Amniotic stem cell (primary cell): ENCODE data around the gene KHSRP.
"Not testable (repeated sequence)": the region's sequence is repeated elsewhere in the genome, so short reads cannot be mapped to it uniquely, and the experiment has no call there.

Experiments used
- DNase-seq: peaks from one replicate; lab custom pipeline; 2025; lab: John Stamatoyannopoulos, UW

KHSRP gene

GRCh38 chr19:6417713-6418561, 6.7 kb downstream of the KHSRP start:
- DNase-seq = no peak

DNA sequence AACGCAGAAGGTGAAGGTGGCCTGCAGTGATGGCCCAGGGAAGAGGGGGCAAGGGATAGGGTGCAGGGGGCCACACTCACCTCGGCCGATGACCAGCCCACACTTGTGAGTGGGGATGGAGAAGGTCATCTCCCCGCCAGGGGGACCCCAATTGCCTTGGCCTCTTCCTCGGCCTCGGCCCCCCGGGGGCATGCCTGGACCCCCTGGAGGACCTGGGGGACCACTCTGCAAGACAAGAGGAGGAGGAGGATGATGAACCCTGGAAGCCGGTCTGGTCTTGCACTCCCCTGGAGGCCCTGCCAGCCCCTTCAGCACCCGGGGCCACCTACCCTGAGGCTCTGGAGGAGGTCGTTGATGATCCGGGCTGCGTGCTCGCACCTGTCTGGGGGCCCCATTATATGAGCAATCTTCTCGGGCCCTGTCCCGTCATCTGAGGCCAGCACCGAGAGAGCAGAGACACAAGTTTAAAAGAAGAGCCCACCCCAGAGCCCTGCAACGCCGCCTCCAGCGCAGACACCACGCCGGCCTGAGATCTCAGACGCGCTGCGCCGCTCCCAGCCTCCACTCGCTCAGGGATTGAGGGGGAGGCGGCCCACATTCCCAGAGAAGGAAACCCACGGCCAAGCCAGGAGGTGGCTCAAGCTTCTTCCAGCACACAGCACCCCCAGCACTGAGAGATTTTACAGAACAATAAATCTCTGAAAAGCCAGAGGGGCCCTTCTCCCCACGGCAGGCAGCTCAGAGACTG, 7.8 kb downstream of the KHSRP start:
- no peak for DNase-seq

DNA sequence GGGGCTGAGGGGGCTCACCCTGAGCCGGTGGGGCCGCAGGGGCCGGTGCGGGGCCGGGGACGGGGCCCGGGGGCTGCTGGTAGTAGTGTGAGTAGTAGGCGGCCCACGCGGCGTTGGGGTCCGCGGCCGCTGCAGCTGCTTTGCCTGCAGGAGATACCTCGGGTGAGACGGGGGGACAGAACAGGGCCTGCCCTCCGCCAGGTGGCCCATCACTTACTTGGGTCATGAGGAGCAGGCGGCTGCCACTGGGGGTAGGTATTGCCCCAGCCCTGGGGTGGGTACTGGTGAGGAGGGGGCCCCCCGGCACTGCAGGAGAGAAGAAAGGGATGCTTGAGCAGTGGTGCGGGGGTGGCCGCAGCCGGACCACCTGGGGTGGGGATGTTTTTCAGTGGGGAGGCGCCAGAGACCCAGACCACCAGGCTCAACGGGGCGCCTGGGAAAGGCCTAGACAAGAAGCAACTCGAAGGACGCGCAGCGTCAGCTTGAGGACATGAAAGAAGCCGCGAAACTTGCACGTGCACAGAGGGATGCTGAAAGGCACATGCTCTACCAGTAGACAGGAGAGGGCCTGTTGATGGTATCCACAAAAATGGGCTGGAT, 8.9 kb downstream of the KHSRP start:
- no peak for DNase-seq

DNA sequence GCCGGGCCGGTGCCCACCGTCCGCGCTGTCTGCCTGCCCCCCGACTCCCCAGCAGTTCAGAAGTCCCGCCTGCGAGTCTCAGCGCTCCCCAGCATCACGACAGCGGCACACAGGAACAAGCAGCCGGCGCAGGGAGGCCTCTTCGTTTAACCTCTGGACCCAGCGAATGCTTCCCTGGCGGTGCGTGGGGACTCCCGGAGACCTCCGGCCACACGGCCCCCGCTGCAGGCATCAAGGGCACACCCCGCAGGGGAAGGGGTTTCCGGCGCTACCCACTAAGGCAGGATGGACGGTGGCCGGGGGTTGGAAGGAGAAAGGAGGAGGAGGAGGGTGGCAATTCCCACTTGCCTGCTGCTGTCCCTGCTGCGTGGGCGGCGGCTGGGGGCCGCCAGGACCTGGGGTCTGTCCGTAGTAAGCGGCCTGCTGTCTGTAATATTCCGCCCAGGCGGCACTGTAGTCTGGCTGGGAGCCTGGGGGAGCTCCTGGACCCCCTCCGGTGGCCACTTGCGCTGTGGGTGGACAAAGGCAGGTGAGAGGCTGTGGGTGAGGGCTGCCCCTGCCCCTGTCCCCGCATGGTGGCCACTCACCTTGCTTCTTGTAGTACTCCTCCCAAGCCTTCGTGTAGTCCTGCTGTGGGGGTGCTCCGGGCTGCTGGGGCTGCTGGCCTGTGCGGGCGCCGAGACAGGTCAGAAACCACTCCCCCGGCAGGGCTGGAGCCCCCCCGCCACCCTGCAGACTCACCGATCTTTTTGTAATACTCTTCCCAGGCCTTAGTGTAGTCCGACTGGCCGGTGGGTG, 9.6 kb downstream of the KHSRP start:
- no peak for DNase-seq

DNA sequence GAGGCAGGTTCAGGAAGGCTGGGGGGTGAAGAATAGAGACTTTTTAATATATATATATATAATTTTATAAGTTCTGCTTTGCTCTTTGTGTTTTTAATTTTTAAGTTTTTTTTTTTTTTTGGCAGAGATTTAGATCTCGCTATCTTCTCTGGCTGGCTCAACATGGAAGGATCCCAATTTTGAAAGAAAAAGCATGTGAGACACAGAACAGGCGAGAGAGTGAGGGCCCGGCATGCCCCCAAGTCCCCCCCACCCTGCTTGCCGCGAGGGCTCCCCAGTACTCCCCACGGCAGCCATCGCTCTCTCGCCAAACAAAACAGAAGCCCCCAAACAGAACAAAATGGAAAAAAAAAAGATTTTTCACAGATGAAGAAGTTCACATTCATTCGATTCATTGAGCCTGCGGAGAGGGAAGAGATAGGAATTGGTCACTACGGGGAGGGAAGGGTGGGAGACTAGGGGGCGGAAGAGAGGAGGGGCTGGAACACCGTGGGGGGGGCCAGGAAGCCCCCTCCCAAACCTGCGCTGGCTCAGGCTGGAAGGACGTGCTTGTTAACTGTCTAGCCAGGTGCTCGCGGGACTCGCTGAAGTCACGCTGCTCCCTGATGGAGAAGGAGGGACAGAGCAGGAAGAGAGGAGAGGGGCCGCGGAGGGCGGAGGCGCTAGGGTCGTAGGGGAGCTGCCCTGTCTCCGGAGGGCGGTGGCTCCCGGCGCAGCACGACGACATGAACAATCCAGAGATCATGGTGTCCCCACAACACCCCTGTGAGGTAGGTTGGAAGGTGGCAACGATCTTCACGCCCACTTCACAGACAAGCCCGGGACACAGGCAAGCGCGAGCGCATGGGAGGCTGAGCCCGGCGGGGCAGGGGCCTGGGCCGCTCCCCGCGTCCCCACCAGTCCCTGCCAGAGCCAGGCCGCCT, 10.6 kb downstream of the KHSRP start:
- no peak for DNase-seq

DNA sequence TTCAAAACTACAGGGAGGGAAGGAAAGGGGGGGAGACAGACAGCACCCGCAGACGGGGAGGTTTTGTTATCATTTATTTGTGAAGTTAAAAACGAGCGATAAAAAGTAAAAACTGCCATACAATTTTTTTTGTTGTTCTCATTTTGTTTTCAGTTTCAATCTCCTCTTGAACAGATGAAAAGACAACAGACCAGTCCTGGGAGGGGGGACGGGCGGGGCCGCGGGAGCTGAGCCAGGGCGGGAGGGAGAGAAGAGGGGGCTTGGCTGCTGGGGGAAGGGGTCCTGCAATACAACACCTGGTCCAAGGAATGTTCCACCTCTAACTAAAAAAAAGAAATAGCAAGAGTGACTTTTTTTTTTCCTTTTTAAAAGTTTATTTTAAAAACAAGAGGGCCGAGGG, 11.3 kb downstream of the KHSRP start:
- DNase-seq = no peak

DNA sequence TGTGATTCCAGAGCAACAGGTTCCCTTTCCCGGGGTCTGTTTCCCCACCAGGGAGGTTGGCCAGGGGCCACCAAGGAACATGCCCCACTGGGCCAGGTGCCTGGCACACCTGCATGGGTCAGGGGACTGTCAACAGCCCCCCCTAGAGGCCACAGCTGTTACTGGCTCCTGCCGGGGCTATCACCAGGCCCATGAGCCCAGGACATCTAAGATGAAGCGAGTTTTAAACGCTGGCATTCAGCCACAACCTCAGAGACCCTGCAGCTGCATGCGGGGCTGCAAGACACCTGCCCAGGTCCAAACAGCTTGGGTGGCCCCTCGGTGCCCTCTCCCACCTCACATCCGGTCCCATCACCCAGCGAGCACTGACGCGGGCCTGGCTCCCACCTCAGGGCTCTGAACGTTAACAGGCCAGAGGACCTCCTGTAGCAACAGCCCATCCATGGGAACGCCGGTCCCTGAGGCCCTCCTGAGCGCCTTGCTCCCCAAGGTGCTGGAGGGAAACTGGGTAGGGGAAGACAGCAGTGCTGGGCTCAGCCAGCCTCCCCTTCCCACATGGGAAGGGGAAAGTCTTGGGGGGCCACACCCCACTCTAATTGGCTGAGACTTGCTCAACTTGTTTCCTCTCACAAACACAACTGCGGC, 12.0 kb downstream of the KHSRP start:
- DNase-seq = no peak

GRCh38 chr19:6412061-6412446, 12.6 kb downstream of the KHSRP start:
- DNase-seq = no peak

GRCh38 chr19:6409346-6409745, 15.3 kb downstream of the KHSRP start:
- DNase-seq = no peak

DNA sequence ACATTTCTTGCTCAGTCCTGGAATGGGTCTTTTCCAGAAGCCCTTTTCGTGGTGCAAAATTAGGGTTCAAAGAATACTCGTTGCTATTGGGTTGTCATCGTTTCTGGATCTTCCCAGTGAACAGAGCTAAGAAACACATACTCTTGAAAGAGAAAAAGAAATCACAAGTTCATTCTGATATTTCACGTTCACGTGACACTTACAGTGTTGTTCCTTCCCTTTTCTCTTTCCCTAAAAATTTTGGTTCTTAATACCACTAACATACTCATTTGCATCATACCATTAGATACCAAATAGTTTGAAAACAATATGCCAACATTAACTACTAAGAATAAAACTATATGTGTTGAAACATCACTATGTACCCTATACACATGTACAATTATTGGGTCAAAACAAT, 18.2 kb downstream of the KHSRP start:
- no peak for DNase-seq

DNA sequence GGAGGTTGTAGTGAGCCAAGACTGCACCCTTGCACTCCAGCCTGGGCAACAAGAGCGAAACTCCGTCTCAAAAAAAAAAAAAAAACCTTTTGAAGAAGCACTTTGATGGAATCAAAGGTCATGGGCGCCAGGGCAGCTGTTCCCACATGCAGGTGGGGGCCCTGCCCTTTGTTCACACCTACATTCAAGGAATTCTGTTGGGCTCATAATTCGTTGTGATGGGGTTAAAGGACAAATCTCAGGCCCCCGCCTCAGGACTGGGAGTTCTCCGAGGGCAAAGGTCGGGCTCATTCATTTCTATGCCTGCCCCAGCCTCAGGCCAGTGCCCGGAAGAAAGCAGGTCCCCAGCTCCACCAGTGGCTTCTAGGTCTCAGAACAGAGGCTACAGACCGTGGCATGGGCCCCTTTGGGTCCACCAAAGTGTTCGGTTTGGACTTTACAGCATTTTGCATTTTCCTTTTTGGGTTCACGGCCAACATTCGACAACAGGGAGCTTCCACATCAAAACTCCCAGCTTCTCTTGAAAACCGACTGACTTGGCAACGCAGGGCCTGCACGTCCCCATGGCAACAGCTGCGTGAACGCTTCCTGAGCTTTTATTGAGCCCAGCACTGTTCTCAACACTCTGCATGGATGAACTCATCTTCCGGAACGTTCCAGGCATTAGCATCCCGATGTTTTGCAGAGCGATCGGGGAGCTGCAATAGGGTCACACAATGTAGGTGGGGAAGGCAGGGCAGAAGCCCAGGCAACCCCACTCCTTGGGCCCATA, 21.6 kb downstream of the KHSRP start:
- no peak for DNase-seq

DNA sequence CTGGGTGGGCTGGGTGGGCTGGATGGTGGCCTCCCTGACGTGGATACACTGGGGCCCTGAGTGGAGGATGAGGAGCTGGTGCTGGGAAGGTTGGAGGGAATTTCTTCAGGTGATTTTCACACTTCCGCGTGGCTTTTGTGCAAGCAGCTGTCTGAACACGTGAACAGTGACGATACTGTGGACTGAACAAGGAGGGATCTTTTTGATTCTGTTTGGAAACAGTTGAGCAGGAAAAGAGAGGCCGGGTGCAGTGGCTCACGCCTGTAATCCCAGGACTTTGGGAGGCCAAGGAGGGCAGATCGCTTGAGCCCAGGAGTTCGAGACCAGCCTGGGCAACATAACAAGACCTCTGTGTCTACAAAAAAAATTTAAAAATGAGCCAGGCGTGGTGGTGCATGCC, 22.6 kb downstream of the KHSRP start:
- no peak for DNase-seq

- not testable (repeated sequence) for DNase-seq
These were observed 24.3 kb downstream of the KHSRP start for GRCh38 chr19:6400062-6400944.

DNA sequence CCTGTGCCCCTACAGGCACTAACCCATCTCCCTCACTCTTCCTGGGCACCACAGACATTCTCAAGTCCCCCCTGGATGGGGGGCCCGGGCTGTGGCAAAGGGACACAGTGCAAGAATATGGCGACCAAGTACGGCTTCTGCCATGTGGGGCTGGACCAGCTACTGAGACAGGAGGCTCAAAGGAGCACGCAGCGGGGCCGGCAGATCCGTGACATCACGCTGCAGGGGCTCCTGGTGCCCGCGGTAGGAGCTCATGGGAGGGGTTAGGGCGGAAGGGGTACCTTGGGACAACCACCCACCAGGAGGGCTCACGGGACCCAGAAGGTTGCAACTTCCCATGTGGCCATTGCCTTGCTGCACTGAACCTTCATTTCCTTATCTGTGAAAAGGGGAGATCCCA, 28.3 kb downstream of the KHSRP start:
- no peak for DNase-seq

GRCh38 chr19:6394831-6395230, 29.8 kb downstream of the KHSRP start:
- no peak for DNase-seq

GRCh38 chr19:6393983-6394412, 30.6 kb downstream of the KHSRP start:
- no peak for DNase-seq

GRCh38 chr19:6393074-6393982, 31.3 kb downstream of the KHSRP start, which contains the start of gene GTF2F1:
Gene GTF2F1 (minus strand): TSS chr19:6393164. CDS start chr19:6392995, 169 bp downstream.
- DNase-seq = peak; percentile 93
